ENCODE measurements around the gene NEU4.

The NEU4 gene

DNA sequence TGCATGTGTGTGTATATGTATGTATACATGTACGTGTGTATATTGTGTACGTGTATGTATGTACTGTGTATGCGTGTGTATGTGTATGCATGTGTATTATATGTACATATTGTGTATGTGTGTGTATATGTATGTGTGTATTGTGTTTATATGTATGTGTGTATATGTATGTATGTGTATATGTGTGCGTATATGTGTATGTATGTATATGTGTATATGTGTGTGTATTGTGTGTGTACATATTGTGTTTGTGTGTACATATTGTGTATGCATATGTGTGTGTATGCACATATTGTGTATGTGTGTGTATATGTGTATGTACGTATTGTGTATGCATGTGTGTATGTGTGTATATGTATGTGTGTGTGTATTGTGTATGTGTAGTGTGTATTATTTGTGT, 15.6 kb upstream of the NEU4 start:
- TF ChIP-seq, protein P1, sequence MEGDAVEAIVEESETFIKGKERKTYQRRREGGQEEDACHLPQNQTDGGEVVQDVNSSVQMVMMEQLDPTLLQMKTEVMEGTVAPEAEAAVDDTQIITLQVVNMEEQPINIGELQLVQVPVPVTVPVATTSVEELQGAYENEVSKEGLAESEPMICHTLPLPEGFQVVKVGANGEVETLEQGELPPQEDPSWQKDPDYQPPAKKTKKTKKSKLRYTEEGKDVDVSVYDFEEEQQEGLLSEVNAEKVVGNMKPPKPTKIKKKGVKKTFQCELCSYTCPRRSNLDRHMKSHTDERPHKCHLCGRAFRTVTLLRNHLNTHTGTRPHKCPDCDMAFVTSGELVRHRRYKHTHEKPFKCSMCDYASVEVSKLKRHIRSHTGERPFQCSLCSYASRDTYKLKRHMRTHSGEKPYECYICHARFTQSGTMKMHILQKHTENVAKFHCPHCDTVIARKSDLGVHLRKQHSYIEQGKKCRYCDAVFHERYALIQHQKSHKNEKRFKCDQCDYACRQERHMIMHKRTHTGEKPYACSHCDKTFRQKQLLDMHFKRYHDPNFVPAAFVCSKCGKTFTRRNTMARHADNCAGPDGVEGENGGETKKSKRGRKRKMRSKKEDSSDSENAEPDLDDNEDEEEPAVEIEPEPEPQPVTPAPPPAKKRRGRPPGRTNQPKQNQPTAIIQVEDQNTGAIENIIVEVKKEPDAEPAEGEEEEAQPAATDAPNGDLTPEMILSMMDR (conservative IDR thresholded peaks at IDR 0.05; ENCODE audit: low read depth, low read length): no peak
- no peak for DNase-seq (ENCODE audit: low read depth)
- no peak overlapping the region for H3K4me3 ChIP-seq (ENCODE audit: low read length)

DNA sequence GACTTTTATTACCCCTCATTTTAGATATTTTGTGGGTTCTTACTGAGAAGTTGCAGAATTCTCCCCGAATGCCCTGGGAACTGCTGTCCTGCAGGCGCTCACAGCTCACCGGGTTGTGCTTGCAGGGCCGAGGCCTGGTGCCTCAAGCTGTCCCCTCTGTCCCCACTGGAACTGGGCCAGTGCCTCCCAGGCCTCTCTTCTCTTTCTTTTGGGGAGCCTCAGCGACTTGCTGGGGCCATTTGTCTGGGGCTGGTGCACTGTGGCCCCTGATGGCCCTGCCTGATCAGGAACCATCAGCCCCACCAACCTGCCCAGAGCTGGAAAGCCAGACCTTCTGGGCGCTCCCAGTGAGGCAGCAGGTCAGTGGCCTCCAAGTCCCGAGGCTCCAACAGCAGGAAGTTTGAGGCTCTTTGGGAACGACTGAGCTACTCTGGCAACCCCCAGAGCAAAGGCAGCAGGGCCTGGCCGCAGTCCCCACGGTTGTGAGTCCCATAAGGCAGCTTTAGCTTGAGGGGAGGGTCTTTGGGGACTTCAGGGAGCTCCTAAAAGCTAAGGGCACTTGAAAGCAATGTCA, 14.7 kb upstream of the NEU4 start:
- TF ChIP-seq, protein P1 (conservative IDR thresholded peaks at IDR 0.05; ENCODE audit: low read depth, low read length): no peak
- no peak for DNase-seq (ENCODE audit: low read depth)
- no peak overlapping the region for H3K4me3 ChIP-seq (ENCODE audit: low read length)

DNA sequence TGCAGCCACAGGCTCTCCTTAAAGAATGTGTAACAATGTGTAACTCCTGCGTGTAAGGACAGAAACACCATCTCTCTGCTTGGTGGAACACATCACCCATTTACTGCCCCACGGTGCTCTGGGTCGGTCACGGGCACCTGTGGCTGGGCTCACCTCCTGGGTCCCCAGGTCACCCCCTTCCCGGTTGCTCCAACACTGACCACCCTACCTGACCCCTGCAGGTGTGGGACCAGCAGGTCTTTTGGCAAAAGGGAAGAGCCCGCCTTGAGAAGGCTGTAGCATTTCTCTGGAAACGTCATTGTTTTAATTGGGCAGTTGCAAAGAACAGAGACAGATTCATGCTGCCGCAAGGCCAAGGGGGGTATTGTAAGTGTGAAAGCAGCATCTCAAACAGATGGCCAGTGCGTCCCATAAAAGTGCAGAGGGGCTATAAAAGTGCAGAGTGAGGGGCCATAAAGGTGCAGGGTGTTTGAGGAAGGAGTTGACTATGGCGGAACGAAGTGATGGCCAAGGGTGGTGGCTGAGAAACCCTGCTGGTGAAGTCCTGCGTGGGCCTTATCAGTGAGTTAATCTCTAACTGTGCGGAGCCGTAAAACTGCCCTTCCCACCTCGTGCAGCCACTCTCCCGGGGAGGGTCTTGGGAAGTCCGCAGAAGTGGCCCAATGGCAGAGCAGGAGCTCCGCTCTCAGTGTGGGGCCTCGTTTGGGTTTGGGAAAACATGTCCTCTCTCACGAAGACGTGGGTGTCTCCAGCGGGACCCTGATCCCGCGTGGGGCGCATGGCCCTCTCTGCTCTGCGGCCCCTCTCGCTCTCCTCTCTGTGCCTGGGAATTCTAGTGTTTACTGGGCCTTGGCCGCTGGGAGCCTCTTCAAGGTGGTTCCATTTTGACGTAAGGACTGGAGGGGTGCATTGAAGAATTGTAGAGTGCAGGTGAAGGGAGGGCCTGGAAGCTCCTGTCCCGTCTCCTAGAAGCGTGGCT, 13.7 kb upstream of the NEU4 start:
- TF ChIP-seq, protein P1 (conservative IDR thresholded peaks at IDR 0.05; ENCODE audit: low read depth, low read length): no peak
- no peak for DNase-seq (ENCODE audit: low read depth)
- H3K4me3 ChIP-seq (ENCODE audit: low read length): no peak overlapping the region

DNA sequence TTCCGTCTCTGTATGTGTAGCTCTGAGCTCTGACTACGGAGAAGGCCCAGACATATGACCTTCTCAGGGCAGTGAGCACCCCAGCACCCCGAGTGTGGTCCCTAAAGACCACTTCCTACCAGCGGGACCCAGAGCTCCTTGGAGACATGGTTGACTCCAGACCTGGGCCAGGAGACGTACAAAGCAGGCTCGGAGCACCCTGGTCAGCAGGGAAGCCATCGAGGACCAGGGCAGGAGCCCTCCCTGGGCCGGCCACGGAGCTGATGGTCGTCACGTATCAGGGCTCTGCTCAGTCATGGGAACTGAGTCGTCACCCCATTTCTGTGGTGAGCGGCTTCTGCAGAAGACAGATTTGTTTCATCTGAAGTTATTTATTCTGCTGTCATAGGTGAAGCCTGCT, 12.8 kb upstream of the NEU4 start:
- TF ChIP-seq, protein P1 (conservative IDR thresholded peaks at IDR 0.05; ENCODE audit: low read depth, low read length): no peak
- DNase-seq (ENCODE audit: low read depth): no peak
- H3K4me3 ChIP-seq (ENCODE audit: low read length): no peak overlapping the region

DNA sequence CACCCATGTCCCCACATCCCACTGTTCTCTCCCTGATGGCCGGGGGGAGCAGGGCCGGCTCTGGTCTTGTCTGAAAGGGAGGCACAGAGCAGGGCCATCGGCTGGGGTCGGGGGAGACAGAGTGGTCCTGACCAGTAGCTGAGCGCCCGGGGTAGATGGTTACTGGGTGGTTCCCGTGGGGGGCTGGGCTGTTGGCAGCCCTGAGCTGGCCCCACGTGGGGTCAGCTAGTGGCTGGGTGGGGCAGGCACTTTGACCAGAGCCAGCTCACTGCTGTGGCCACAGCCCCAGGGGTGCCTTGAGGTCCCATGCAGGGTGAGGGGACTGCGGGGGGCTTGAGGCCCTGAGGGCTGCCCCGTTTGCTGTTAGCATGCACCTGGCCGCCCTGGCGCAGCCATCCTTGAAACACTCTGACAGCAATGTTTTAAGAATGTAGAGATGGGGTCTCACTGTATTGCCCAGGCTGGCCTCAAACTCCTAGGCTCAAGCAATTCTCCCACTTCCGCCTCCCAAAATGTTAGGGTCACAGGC, 12.3 kb upstream of the NEU4 start:
- no peak overlapping the region for H3K4me3 ChIP-seq (ENCODE audit: low read length)
- DNase-seq (ENCODE audit: low read depth): no peak
- TF ChIP-seq, protein P1 (conservative IDR thresholded peaks at IDR 0.05; ENCODE audit: low read depth, low read length): no peak

DNA sequence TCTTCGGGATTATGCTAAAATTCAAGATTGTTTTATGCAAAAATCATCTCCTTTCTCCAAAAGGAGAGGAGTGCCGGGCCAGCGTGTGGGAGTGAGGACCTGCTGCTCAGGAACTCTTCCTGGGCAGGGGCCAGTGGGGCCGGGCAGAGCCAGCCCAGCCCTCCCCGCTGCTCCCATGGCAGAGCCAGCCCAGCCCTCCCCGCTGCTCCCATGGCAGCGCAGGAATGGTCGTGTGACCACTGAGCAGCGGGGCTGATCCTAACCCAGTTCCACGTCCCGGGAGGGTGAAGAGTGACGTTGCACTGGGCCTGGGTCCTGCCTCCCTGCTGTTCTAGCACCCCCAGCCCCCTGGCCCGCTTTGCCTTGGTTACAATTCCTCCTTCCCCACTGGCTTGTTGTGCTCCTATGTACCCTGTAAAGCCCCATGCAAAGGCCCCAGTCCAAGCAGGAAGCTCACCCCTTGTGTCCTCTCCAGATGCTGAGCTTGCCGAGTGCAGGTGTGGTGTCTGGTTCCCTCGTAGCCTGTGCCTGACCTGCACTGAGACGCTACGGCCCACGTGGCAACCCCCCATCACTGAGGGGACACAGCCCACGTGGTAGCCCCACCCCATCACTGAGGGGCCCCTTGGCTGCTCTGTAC, 11.4 kb upstream of the NEU4 start:
- TF ChIP-seq, protein P1 (conservative IDR thresholded peaks at IDR 0.05; ENCODE audit: low read depth, low read length): no peak
- no peak for DNase-seq (ENCODE audit: low read depth)
- no peak overlapping the region for H3K4me3 ChIP-seq (ENCODE audit: low read length)
